ENCODE data around the gene DCANP1.
A peak's percentile ranks its signal among the peaks of the same experiment; 100 is the strongest.

DCANP1 gene

GRCh38 chr5:135436951-135437418 is 10.2 kb downstream of the DCANP1 start:
- DNase-seq, result no peak
- no peak for TF ChIP-seq POLR2A (IDR thresholded peaks at IDR 0.05; ENCODE audit: low read length)
- no peak for TF ChIP-seq GATA1 (IDR thresholded peaks at IDR 0.05; ENCODE audit: low read depth, low read length)

DNA sequence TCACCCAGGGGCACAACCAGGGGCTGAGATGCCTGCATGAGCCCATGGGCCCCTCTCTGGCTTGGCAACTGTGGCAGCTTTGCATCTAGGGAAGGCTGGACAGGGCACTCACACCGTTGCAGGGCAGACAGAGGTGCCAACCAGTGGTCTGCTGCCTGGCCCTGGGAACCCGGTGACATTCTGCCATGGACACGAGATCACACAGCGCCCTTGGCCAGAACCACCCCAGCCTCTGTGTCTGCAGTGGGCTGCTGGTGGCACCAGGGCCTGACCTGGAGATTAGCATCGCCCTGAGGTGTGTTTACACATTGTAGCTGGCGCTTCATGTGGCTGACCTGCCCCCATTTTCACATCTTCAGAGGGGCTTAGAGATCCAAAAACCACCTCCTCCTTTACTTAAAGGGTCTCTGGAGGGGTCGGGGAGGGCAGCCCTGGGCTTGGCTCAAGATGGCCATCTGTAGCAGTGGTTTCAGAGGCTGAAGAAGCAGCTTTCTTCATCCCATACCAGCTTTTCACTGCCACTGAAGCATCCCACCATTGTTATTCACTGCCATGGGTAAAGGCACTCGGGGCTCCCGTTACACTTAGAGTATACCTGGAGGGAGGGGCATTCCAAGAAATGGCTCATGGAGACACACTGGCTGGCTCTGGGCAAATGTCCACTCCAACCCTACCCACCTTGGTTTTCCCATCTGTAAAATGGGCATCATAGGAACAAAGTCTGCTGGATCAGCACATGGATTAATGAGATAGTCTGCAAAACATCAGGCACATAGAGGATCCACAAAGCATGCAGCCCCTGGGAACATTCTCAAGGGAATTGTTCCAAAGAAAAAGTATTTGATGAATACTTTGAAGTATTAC is 11.4 kb downstream of the DCANP1 start:
- DNase-seq, result no peak
- no peak for TF ChIP-seq GATA1 (IDR thresholded peaks at IDR 0.05; ENCODE audit: low read depth, low read length)
- no peak for TF ChIP-seq POLR2A (IDR thresholded peaks at IDR 0.05; ENCODE audit: low read length)

DNA sequence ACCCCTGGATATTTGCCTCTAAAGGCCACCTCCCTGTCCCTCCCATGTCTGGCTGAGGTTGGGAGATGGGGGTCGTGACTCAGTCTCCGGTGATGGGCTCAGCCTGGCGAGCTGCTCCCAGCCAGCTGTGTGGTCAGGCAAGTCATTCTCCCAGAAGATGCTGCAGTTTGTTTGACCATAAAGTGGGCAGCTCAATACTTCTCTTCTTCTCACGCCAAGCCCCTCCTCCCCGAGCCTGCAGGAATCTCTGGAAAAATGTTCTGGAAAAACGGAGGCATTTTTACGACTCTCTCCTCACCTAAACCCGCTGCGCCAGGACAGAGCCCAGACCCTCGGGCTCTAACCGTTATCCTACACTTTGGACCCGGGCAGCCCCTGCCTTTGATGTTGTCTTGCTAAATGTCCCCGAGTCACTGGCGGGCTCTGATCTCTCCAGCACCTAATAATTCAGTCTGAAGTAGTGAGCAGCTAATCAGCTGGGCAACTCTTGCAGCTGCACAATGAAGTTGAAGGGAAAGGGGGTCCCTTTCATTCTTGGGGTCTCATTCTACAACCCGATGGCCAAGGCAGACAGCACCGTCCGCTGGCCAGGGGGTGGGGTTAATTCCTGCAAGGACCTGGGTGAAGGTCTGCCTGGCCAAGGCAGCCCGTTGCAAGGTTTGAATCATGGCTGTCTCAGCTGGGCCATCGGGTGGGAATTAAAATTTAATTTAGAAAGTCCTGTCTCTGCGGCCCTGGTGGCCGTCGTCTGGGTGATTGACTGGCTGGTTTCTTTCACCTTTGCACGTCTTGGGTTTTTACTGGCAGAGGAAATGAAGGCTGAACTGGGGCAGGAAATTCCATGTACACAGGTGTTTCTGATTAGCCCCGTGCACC is 12.3 kb downstream of the DCANP1 start:
- DNase-seq, result no peak
- TF ChIP-seq GATA1 (IDR thresholded peaks at IDR 0.05; ENCODE audit: low read depth, low read length) (no peak), POLR2A (IDR thresholded peaks at IDR 0.05; ENCODE audit: low read length) (no peak)

- no peak for TF ChIP-seq POLR2A (IDR thresholded peaks at IDR 0.05; ENCODE audit: low read length)
- TF ChIP-seq GATA1 (IDR thresholded peaks at IDR 0.05; ENCODE audit: low read depth, low read length), result no peak
Observed at GRCh38 chr5:135433681-135434426, 13.3 kb downstream of the DCANP1 start.

GRCh38 chr5:135432113-135432512 is 15.0 kb downstream of the DCANP1 start:
- DNase-seq, result no peak
- TF ChIP-seq GATA1 (IDR thresholded peaks at IDR 0.05; ENCODE audit: low read depth, low read length) (no peak), POLR2A (IDR thresholded peaks at IDR 0.05; ENCODE audit: low read length) (no peak)

More at GRCh38 chr5:135433681-135434426, 13.3 kb downstream of the DCANP1 start:
- DNase-seq, result no peak

DNA sequence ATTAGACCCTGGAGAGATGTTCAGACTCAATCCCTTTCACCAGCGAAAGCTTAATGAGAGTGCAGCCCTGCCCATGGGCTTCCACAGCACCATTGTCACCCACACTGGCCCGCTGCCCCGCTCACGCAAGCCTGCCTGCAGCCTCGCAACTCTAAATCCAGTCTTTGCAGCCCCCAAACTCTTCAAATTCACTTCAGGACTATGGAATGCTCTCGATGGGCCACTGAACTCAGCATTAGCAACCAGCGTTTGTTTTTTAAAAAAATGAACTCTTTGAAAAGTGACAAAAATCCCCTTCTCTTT is 17.1 kb downstream of the DCANP1 start:
- DNase-seq, result no peak
- TF ChIP-seq POLR2A (IDR thresholded peaks at IDR 0.05; ENCODE audit: low read length) (no peak), GATA1 (IDR thresholded peaks at IDR 0.05; ENCODE audit: low read depth, low read length) (no peak)

GRCh38 chr5:135429301-135430134 is 17.6 kb downstream of the DCANP1 start:
- no peak for DNase-seq

DNA sequence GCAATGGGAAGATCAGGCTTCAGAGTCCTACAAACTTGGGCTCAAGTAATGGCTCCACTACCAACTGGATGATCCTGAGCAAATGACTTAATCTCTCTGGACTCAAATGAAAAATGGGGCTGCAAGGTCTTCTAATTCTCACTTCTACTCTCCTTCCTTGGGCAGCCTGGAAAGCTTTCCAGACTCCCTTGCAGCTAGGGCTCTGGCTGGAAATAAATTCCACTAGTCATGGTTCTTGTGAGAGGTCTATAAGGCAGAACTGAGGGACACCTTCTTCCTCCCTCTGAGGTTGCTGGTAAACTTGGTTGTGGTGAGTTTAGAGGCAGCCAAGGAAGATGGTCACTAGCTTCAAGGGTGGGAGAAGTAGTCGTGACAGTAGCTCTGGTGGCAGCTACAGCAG is 18.6 kb downstream of the DCANP1 start:
- TF ChIP-seq POLR2A (IDR thresholded peaks at IDR 0.05; ENCODE audit: low read length), result no peak
- TF ChIP-seq GATA1 (IDR thresholded peaks at IDR 0.05; ENCODE audit: low read depth, low read length), result no peak
- DNase-seq, result no peak

More at GRCh38 chr5:135429301-135430134, 17.6 kb downstream of the DCANP1 start:
- TF ChIP-seq GATA1 (IDR thresholded peaks at IDR 0.05; ENCODE audit: low read depth, low read length), result no peak
- no peak for TF ChIP-seq POLR2A (IDR thresholded peaks at IDR 0.05; ENCODE audit: low read length)

GRCh38 chr5:135426102-135427082 is 20.8 kb downstream of the DCANP1 start:
- no peak for TF ChIP-seq GATA1 (IDR thresholded peaks at IDR 0.05; ENCODE audit: low read depth, low read length)
- no peak for TF ChIP-seq POLR2A (IDR thresholded peaks at IDR 0.05; ENCODE audit: low read length)
- DNase-seq, result peak; percentile 62 to 72

DNA sequence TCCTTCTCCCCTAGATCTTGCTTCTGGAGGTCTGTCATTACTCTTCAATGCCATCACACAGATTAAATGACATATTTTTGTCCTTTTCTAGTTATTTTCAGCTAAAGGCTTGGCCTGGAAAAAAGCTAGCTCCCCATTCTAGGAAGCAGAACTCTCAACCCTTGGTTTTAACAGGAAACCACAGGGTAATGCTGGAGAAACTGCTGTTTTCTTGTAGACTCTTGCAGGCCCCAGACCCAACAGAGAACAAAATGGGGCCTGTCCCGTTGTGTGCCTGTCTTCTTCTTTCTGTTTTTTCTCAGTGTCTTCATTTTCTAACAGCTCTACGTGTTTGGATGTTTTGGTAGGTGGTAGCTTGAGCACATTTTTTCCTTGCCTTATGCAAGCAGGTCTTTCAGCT is 21.5 kb downstream of the DCANP1 start:
- no peak for TF ChIP-seq POLR2A (IDR thresholded peaks at IDR 0.05; ENCODE audit: low read length)
- no peak for TF ChIP-seq GATA1 (IDR thresholded peaks at IDR 0.05; ENCODE audit: low read depth, low read length)
- DNase-seq, result no peak

- TF ChIP-seq POLR2A (IDR thresholded peaks at IDR 0.05; ENCODE audit: low read length) (no peak), GATA1 (IDR thresholded peaks at IDR 0.05; ENCODE audit: low read depth, low read length) (no peak)
- DNase-seq, result no peak
Observed at GRCh38 chr5:135423846-135424168, 23.3 kb downstream of the DCANP1 start.

Measured in erythroblast (primary cell).